Medulla oblongata (tissue), 1 donor: Measurements from ENCODE around the gene EMB.
"Not testable (repeated sequence)": the region's sequence is repeated elsewhere in the genome, so short reads cannot be mapped to it uniquely, and the experiment has no call there.

Source experiments
- DNase-seq: peaks from one replicate; pipeline ENCODE4 v3.0.0-alpha.2; 2015; ENCODE audit errors: extremely low spot score

Gene EMB

GRCh38 chr5:50440651-50441492, at the start of gene EMB:
Gene EMB, minus strand, starts transcription at chr5:50441288. Its CDS starts 137 bp downstream, at chr5:50441151.
- DNase-seq, result peak; percentile 23

- not testable (repeated sequence) for DNase-seq
Observed at GRCh38 chr5:50489491-50489890, 48.4 kb upstream of the EMB start.

- DNase-seq, result not testable (repeated sequence)
Observed at GRCh38 chr5:50478790-50479189, 37.7 kb upstream of the EMB start.

- no peak for DNase-seq
Observed at GRCh38 chr5:50476549-50476948, 35.5 kb upstream of the EMB start.

- not testable (repeated sequence) for DNase-seq
Observed at GRCh38 chr5:50465015-50465414, 23.9 kb upstream of the EMB start.

- DNase-seq, result no peak
Observed at GRCh38 chr5:50463726-50464125, 22.6 kb upstream of the EMB start.

GRCh38 chr5:50463047-50463446, 22.0 kb upstream of the EMB start:
- DNase-seq, result no peak

- not testable (repeated sequence) for DNase-seq
Observed at GRCh38 chr5:50462579-50462978, 21.5 kb upstream of the EMB start.

- not testable (repeated sequence) for DNase-seq
Observed at GRCh38 chr5:50458372-50458771, 17.3 kb upstream of the EMB start.

GRCh38 chr5:50449241-50449640, 8.2 kb upstream of the EMB start:
- DNase-seq, result not testable (repeated sequence)

- no peak for DNase-seq
Observed at GRCh38 chr5:50447941-50448340, 6.9 kb upstream of the EMB start.

GRCh38 chr5:50447228-50447627, 6.1 kb upstream of the EMB start:
- no peak for DNase-seq

GRCh38 chr5:50445296-50445949, 4.3 kb upstream of the EMB start:
- DNase-seq, result peak; percentile 16

GRCh38 chr5:50442559-50443539, 1.8 kb upstream of the EMB start:
- DNase-seq, result not testable (repeated sequence)

GRCh38 chr5:50441493-50441955, 436 bp upstream of the EMB start:
- DNase-seq, result no peak

GRCh38 chr5:50439221-50439620, 1.9 kb downstream of the EMB start:
- no peak for DNase-seq

GRCh38 chr5:50438060-50438459, 3.0 kb downstream of the EMB start:
- DNase-seq, result not testable (repeated sequence)

GRCh38 chr5:50435168-50435567, 5.9 kb downstream of the EMB start:
- no peak for DNase-seq

GRCh38 chr5:50431133-50431904, 9.8 kb downstream of the EMB start:
- peak; percentile 10 for DNase-seq

GRCh38 chr5:50423100-50423799, 17.8 kb downstream of the EMB start:
- DNase-seq, result not testable (repeated sequence)
